ENCODE data around the gene ROM1.

DNA sequence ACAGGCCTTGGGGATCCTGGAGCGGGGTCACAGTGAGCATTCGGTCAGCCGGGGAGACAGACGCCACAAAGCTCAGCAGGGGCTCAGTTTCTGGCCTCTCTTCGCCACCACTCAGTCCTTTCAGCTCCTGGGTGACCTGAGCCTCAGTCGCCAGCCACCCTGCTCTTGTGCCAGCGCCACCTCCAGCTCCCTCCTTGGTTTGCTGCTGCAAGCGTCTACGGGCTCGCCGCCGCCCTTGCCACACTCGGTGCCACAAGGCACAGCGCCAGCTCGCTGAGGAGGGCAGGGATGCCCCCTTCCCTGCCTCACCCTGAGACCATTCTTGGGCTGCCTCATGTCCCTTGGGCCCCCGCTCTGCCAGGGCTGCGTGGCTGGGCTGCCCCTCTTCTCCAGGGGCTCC, 37.9 kb upstream of the ROM1 start:
- TF ChIP-seq, protein P1, sequence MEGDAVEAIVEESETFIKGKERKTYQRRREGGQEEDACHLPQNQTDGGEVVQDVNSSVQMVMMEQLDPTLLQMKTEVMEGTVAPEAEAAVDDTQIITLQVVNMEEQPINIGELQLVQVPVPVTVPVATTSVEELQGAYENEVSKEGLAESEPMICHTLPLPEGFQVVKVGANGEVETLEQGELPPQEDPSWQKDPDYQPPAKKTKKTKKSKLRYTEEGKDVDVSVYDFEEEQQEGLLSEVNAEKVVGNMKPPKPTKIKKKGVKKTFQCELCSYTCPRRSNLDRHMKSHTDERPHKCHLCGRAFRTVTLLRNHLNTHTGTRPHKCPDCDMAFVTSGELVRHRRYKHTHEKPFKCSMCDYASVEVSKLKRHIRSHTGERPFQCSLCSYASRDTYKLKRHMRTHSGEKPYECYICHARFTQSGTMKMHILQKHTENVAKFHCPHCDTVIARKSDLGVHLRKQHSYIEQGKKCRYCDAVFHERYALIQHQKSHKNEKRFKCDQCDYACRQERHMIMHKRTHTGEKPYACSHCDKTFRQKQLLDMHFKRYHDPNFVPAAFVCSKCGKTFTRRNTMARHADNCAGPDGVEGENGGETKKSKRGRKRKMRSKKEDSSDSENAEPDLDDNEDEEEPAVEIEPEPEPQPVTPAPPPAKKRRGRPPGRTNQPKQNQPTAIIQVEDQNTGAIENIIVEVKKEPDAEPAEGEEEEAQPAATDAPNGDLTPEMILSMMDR (IDR thresholded peaks at IDR 0.05; ENCODE audit: low read length), result no peak
- TF ChIP-seq EZH2 (IDR thresholded peaks at IDR 0.05; ENCODE audit: borderline replicate concordance, low read length), result no peak
